ENCODE data around the gene EPN2. TPM values are rescaled to one million over a fixed set of nuclear protein-coding genes. Genes with fewer than 3 reads are reported as not detected.
A peak's percentile ranks its signal among the peaks of the same experiment; 100 is the strongest.

EPN2 gene
- total RNA-seq, 2 donors from 2014 or later = 74.1 to 82.2 TPM

- DNase-seq (peak; percentile 9), ATAC-seq (no peak)
- intact Hi-C loops (cut with DNase I) = loop anchor here in 1 of 2 donors (10.0 kb wide), 1 partner anchor 399 kb away; no protein-coding TSS in a partner anchor
Measured at GRCh38 chr17:19365833-19366636, 128.9 kb downstream of the EPN2 start.

GRCh38 chr17:19366637-19366972 lies 129.4 kb downstream of the EPN2 start:
- DNase-seq (no peak), ATAC-seq (no peak)
- intact Hi-C loops (cut with DNase I) = loop anchor here in 1 of 2 donors (10.0 kb wide), 1 partner anchor 398 kb away; no protein-coding TSS in a partner anchor

DNA sequence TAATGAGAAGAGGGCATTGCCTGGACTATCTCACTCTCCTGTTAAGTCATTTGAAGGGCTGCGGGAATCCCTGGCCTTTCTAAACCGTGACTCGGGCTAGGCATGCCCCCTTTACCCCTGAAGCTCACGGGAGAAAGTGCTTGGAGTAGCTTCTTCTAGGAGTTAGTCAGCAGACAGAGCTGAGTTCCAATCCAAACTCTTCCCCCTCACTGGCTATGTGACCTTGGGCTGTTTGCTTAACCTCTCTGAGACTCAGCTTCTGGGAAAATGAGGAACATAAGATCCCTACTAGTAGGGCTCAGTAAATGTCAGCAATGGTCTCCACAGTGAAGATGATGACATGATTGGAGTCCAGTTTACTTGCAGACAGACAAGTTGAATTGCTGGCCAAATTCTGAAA lies 131.1 kb downstream of the EPN2 start:
- ATAC-seq (no peak), DNase-seq (no peak)
- intact Hi-C loops (cut with DNase I) = loop anchor here in 1 of 2 donors (10.0 kb wide), 1 partner anchor 397 kb away; no protein-coding TSS in a partner anchor

DNA sequence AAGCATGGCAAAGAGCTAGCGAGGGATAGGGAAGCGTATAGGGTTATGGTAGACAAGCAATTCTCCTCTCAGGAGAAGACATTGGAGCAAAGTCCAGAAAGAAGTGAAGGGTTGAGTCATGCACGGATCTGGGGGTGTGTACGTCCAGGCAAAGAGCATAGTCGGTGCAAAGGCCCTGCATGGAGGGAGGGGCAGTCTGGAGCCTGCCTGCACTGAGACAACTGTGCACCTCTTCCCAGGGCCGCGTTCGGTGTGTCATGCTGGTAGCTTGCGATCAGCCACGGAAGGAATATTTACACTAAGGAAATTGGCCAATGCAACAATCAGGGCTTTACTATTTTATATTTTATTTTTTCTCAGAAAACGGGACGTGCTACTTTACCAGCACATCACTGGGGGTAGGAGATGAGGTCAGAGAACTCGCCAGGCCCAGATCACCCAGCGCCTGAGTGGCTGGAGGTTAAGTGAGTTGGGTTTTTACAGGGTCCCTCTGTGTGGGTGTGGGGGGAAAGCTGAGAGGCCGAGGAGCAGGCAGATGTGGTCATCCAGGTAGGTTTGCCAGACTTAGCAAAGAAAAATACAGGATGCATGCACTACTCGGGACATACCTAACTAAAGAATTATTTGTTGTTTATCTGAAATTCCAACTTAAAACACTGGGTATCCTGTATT lies 132.1 kb downstream of the EPN2 start:
- DNase-seq (no peak), ATAC-seq (no peak)
- intact Hi-C loops (cut with DNase I) = loop anchor here in 1 of 2 donors (10.0 kb wide), 1 partner anchor 396 kb away; no protein-coding TSS in a partner anchor

GRCh38 chr17:19369846-19370492 lies 132.8 kb downstream of the EPN2 start:
- intact Hi-C loops (cut with DNase I) = loop anchor here in 1 of 2 donors (10.0 kb wide), 1 partner anchor 395 kb away; no protein-coding TSS in a partner anchor

DNA sequence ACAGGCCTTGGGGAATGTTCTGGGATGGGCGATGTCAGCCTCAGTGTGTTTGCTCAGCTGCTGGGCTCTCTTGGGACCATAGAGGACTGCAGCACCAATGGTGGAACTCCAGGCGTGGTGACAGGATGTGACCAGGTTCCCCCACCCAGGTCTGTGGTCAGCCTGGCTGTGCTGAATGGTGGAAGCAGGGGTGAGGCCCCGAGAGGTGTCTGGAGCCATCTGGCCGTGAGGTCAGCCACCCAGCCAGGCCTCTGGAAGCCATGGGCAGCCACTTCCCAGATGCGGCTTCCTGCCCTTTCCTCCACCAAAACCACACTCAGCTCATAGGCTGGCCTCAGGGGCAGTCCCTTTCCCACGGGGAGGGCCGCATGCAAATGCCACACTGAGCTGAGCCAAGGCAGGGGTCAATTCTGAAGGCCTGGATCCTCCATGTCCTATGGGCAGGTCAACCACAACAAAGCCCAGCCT lies 133.4 kb downstream of the EPN2 start:
- ATAC-seq (peak; percentile 74 to 86), DNase-seq (peak; percentile 66)
- intact Hi-C loops (cut with DNase I) = no loop called here

More at GRCh38 chr17:19369846-19370492, 132.8 kb downstream of the EPN2 start:
- peak in 1 of 2 donors; percentile 60 for ATAC-seq
- DNase-seq = peak; percentile 76

- intact Hi-C loops (cut with DNase I) = no loop called here
- DNase-seq (no peak), ATAC-seq (no peak)
Measured at GRCh38 chr17:19371259-19372010, 134.3 kb downstream of the EPN2 start.

- intact Hi-C loops (cut with DNase I) = no loop called here
- no peak for DNase-seq
Measured at GRCh38 chr17:19372011-19372370, 134.8 kb downstream of the EPN2 start.

GRCh38 chr17:19372439-19372838 lies 135.3 kb downstream of the EPN2 start:
- intact Hi-C loops (cut with DNase I) = no loop called here
- no peak for ATAC-seq

More at GRCh38 chr17:19372011-19372370, 134.8 kb downstream of the EPN2 start:
- no peak for ATAC-seq

GRCh38 chr17:19372866-19373504 lies 135.8 kb downstream of the EPN2 start:
- ATAC-seq (no peak), DNase-seq (no peak)
- intact Hi-C loops (cut with DNase I) = no loop called here

More at GRCh38 chr17:19372439-19372838, 135.3 kb downstream of the EPN2 start:
- no peak for DNase-seq

DNA sequence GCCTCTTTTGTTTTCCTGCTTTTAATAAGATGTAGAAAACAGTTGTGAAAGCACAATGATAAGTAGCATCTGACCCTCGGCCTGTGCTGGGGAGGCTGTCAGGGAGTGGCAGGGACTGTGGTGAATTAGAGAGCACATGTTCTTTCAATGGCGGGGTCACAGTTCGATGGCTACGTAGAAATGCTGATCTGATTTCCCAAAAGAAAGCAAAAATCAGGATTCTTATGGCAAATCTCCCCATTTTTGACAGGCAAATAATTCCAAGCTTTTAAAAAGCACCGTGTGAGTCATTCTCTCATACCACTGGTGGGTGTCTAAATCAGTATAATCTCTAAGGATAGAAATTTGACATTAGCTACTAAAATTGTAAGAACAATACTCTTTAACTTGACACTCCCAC lies 137.0 kb downstream of the EPN2 start:
- no peak for DNase-seq
- intact Hi-C loops (cut with DNase I) = no loop called here
- no peak for ATAC-seq

DNA sequence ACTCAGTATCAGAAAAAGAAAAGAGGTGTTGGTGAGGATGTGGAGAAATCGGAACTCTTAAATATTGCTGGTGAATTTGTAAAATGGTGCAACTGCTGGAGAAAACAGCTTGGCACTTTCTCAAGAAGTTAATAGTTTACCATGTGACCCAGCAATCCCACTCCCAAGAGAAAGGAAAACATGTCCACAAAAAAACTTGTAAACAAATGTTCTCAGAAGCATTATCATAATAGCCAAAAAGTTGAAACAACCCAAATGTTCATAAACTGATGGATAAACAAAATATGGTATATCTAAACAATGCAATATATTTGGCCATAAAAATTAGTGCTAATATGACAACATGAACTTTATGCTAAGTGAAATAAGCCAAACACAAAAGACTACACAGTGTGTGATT lies 138.6 kb downstream of the EPN2 start:
- ATAC-seq = no peak
- no peak for DNase-seq
- intact Hi-C loops (cut with DNase I) = no loop called here

GRCh38 chr17:19376811-19377210 lies 139.6 kb downstream of the EPN2 start:
- ATAC-seq = no peak
- no peak for DNase-seq
- intact Hi-C loops (cut with DNase I) = loop anchor here in 1 of 2 donors (1.0 kb wide), 1 partner anchor 15 kb away; the partner anchor contains the start of gene B9D1

DNA sequence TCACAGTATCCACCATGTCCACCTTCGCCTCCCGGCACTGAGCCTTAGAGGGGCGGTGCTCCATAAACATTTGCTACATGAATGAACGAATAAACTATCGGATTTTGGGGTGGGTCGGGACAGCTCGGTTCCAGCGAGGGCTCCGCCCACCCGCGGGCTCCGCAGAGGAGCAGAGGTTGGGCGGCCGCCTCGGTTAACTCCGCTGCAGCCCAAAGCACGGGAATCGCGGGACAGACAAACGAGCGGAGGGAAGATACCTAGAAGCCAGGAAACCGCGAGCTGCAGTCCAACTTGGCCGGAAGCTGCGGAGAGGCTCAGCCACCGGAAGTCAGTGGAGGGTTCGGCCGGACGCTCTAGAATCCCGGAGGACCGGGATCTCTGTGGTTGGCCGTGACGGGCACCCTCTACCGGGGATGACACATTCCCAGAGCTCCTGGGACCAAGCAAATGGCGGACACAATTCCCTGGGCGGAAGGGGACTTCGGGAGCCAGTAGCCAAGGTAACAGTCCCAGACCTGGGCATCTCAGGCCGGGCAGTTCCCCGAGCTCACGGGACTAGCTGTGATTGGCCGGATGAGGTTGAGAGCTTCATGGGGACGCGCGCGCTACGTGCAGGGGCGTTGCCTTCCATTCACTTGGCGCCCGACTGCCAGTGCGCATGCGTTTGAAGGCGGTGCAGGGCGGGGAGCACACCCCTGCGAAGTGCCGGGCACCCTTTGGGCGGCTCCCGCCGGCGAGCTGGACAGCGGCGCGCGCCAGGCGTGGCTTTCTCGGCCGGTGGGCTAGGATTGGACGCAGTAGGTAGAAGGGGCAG lies 140.6 kb downstream of the EPN2 start:
- intact Hi-C loops (cut with DNase I) = loop anchor here in 1 of 2 donors (1.0 kb wide), 1 partner anchor 16 kb away; the partner anchor contains the start of gene B9D1
- DNase-seq = peak; percentile 98

DNA sequence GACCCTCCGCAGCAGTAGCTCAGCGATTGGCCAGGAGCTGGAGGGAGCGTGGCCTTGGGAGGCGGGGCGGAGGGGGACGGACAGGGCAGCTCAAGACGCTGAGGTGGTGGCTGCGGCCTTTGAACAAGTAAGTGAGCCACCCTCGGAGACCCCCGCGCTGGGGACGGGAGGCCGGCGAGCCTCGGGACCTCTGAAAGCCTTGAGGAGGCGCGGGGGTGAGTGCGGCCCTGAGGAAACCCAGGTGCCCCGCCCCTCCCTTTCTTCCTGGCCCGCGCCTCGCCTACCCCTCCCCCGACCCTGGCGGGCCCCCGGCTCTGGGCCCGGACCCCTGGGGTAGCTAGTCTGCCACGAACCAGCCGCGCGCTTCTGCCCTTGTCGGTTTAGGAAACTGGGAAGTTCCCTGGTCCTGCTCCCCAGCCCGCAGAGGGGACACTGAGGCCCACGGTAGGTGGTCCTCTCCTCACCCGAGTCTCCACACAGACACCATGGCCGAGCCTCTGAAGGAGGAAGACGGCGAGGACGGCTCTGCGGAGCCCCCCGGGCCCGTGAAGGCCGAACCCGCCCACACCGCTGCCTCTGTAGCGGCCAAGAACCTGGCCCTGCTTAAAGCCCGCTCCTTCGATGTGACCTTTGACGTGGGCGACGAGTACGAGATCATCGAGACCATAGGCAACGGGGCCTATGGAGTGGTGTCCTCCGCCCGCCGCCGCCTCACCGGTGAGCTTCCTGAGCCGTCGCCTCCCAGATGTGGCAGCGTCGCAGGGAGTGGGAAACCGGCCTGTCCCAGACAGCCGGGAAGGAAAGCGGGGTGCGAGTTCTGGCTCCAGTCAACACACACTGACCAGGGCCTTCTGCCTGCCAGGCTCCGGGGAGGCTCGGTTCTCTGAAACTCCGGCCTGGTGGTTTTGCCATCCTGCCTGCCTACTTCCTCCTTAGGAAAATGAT lies 141.5 kb downstream of the EPN2 start, which contains the start of gene MAPK7:
Gene MAPK7, plus strand, starts transcription at position 83 of the 945 bp plus-strand sequence. Its CDS starts 403 bp downstream, at position 486.
- intact Hi-C loops (cut with DNase I) = no loop called here
- ATAC-seq (peak in 1 of 2 donors; percentile 5), DNase-seq (peak; percentile 39)

More for the DNA sequence above, 140.6 kb downstream of the EPN2 start:
- ATAC-seq = peak; percentile 96 to 97
